SIG-M5 treated with dmso at 0.1 percent for 504 hours (cell line): Measurements from ENCODE around the gene SLC35D1.
"Not testable (repeated sequence)": the region's sequence is repeated elsewhere in the genome, so short reads cannot be mapped to it uniquely, and the experiment has no call there.

Experiments
- DNase-seq: peaks from one replicate; lab custom pipeline; 2025; ENCODE audit not compliant: unreplicated experiment; lab: John Stamatoyannopoulos, UW

SLC35D1 gene

DNA sequence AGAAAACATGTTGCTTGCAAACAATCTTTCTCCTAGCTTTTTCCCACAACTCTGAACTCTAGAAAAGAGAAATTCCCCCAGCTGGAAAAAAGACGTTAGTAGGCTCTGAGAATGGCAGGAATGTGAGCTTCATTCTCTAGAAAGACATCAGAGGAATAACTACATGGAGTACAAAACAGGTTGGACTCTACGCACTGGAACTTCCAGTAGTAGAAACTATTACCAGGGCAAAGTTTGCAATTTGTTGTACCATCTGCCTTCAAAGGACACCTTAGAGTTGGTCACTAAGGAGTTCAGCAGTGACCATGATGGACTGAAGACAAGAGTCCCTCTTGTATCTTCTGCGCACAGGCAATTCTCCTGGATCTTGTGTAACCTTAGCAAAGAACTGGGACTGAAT lies 60.9 kb downstream of the SLC35D1 start:
- no peak for DNase-seq

DNA sequence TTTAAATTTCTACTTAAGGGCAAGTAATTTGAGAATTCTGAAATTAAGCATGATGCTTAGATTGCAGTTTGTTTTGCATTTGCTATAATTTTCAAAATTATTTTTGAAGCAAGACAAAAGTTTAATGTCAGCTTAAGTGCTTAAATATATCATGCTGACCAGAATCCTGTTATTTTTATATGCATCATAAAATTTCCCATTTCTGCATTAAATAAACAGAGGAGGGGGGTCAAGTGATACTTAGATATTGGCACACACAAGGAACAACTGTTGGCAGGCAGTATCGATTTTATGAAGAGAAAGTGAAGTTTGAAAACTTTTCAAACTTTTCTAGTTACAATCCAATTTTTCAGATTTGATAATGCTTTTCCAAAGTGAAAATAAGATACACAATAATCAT lies 68.1 kb downstream of the SLC35D1 start:
- no peak for DNase-seq

DNA sequence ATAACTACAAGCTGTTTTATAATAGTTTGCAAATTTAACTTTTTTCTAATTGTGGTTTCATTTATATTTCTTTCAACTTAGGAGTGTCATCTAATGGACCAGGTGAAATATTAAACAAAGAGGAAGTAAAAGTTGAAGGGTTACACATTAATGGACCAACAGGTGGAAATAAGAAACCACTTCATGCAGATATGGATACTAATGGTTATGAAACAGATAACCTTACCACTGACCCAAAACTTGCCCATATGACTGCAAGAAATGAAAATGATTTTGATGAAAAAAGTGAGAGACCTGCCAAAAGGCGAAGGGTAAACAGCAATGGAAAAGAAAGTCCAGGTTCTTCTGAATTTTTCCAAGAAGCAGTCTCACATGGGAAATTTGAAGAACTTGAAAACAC lies 69.5 kb downstream of the SLC35D1 start:
- DNase-seq = no peak

- no peak for DNase-seq
These were observed 71.2 kb downstream of the SLC35D1 start for GRCh38 chr1:66982561-66983260.

DNA sequence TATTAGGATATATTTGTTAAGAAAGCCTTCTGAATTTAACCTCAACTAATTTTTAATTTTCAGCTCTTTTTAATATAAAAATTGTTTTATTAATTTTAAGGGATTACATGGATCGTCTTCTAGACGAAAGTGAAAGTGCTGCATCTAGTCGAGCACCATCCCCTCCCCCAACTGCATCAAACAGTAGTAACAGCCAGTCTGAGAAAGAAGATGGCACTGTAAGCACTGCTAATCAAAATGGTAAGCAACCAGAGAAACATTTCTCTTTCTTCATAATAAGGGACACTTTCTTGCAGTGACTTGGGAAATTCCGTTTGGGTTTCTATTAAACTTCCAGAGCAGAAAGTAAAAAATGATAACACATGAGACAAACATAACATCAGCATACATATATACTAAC lies 72.3 kb downstream of the SLC35D1 start:
- DNase-seq = no peak

DNA sequence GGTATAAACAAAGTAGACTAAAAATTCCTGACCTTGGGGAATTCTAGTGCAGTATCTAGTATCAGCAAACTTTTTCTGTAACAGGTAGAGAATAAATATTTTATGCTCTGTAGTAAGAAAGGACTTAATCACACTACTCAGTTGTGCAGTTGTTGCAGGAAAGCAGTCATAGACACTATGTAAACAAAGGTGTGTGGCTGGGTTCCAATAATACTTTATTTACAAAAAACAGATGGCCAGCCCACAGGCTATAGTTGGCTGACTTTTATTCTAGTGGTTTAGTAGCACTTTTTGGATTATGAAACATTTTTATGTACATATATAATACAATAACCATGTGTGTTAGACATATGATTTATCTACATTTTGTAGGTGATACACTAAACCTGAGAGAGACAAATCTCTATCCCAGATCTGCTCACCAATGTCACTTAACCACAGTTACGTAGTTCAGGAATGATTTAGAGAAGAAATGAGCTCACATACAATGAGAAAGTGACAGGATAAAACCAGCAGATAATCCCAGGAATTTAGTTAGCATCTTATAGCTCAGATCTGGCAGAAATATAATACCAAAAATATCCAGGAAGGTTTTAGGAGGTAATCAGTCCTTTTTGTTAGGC lies 73.1 kb downstream of the SLC35D1 start:
- DNase-seq = no peak

DNA sequence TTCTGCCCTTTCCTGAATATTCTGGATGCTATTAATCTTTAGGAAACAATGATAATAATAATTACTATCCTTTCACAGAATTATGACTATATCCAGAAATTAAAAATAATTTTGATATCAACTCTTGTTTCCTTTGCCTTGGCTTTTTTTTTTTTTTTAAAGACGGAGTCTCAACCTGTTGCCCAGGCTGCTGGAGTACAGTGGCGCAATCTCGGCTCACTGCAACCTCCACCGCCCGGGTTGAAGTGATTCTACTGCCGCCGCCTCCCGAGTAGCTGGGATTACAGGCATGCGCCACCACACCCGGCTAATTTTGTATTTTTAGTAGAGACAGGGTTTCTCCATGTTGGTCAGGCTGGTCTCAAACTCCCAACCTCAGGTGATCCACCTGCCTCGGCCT lies 74.3 kb downstream of the SLC35D1 start:
- DNase-seq = not testable (repeated sequence)

GRCh38 chr1:66978201-66978600 lies 75.7 kb downstream of the SLC35D1 start:
- no peak for DNase-seq

- no peak for DNase-seq
These were observed 85.4 kb downstream of the SLC35D1 start for GRCh38 chr1:66968574-66968973.

GRCh38 chr1:66966188-66966873 lies 87.6 kb downstream of the SLC35D1 start:
- DNase-seq = not testable (repeated sequence)

DNA sequence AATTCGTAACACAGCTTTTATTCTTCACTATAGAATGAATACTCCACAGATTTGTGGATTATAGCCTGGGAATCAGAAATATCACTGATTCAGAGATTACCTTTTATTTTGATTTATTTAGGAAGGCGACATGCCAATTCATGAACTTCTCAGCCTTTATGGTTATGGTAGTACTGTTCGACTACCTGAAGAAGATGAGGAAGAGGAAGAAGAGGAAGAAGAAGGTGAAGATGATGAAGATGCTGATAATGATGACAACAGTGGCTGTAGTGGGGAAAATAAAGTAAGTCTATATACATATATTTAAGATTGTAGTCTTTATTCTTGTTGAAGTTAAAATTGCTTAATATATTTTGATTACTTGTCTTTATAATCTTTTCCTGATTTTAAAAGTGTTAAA lies 96.0 kb downstream of the SLC35D1 start:
- DNase-seq = no peak

DNA sequence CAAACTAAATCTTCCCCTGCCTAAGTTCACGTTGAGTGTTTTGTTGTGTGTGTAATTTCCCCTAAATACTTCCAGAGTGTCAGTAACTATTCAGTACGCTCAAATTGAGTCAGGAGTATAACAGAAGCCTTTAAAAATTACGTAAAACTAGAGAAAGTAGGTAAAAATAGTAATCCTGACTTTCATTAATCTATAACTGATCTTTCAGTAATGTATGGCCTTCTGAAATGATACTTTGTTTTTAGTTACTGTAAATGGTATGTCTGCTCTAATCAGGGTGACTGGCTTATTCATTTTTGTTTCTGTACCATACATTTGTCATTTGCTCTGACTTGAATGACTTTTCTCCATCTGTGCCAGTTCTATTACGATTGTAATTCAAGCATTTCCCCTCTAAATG lies 99.7 kb downstream of the SLC35D1 start:
- no peak for DNase-seq

- DNase-seq = no peak
These were observed 102.4 kb downstream of the SLC35D1 start for GRCh38 chr1:66951513-66951912.
